ENCODE measurements around the gene LMNB1.
A peak's percentile ranks its signal among the peaks of the same experiment; 100 is the strongest.

The LMNB1 gene

GRCh38 chr5:126846344-126846743 is 69.4 kb downstream of the LMNB1 start:
- Histone ChIP-seq H3K27ac (peak overlapping the region in 1 of 2 donors; percentile 27), H3K4me3 (no peak overlapping the region)
- no peak for DNase-seq (ENCODE audit: low spot score)
- TF ChIP-seq CTCF (IDR thresholded peaks at IDR 0.05): no peak

- TF ChIP-seq CTCF (IDR thresholded peaks at IDR 0.05): no peak
- DNase-seq (ENCODE audit: low spot score): no peak
- Histone ChIP-seq H3K27ac (peak overlapping the region in 1 of 2 donors; percentile 27), H3K4me3 (peak overlapping the region; percentile 14)
These were observed 70.0 kb downstream of the LMNB1 start for GRCh38 chr5:126846744-126847455.

GRCh38 chr5:126847456-126847820 is 70.5 kb downstream of the LMNB1 start:
- DNase-seq (ENCODE audit: low spot score): no peak
- peak overlapping the region; percentile 27 to 35 for H3K27ac ChIP-seq
- peak overlapping the region; percentile 14 for H3K4me3 ChIP-seq
- no peak for TF ChIP-seq CTCF (IDR thresholded peaks at IDR 0.05)

- Histone ChIP-seq H3K27ac (peak overlapping the region; percentile 27 to 35), H3K4me3 (no peak overlapping the region)
- DNase-seq (ENCODE audit: low spot score): no peak
- no peak for TF ChIP-seq CTCF (IDR thresholded peaks at IDR 0.05)
These were observed 70.9 kb downstream of the LMNB1 start for GRCh38 chr5:126847826-126848251.

- peak overlapping the region; percentile 23 for H3K4me3 ChIP-seq
- DNase-seq (ENCODE audit: low spot score): no peak
- peak overlapping the region; percentile 35 to 82 for H3K27ac ChIP-seq
- TF ChIP-seq CTCF (IDR thresholded peaks at IDR 0.05): no peak
These were observed 71.3 kb downstream of the LMNB1 start for GRCh38 chr5:126848253-126848652.

GRCh38 chr5:126849101-126849678 is 72.3 kb downstream of the LMNB1 start:
- Histone ChIP-seq H3K27ac (peak overlapping the region in 1 of 2 donors; percentile 82), H3K4me3 (no peak overlapping the region)
- DNase-seq (ENCODE audit: low spot score): no peak
- no peak for TF ChIP-seq CTCF (IDR thresholded peaks at IDR 0.05)

- no peak for DNase-seq (ENCODE audit: low spot score)
These were observed 74.6 kb downstream of the LMNB1 start for GRCh38 chr5:126851501-126852011.

More at GRCh38 chr5:126851501-126852011, 74.6 kb downstream of the LMNB1 start:
- peak overlapping the region; percentile 50 to 76 for H3K27ac ChIP-seq
- H3K4me3 ChIP-seq: peak overlapping the region; percentile 3
- no peak for TF ChIP-seq CTCF (IDR thresholded peaks at IDR 0.05)

Measured in coronary artery (tissue), 2 donors.